PC-3 (cell line): ENCODE data around the gene DDC. TPM values are rescaled to one million over a fixed set of nuclear protein-coding genes. Genes with fewer than 3 reads are reported as not detected.

ENCODE experiments used
- ATAC-seq: fragments of 200-7000 bp; cut with Tn5 transposase; 2 replicates; pipeline ENCODE4 v1.9.1; 2020; ENCODE audit warnings: mild to moderate bottlenecking, moderate library complexity
- BruUV-seq: library from RNA; stranded (reverse); fragments of 400-500 nt; replicated peaks from 2 replicates; lab custom pipeline; 2021; lab: Mats Ljungman, UMichigan
- CTCF ChIA-PET: fragments of 300-600 bp; sonication (Branson Sonifier 250); formaldehyde crosslinking; loops from one replicate; lab custom pipeline; 2022; ENCODE audit warnings: antibody characterized with exemption; lab: Charles Lee
- POLR2A ChIA-PET: fragments of 300-600 bp; sonication (Branson Sonifier 250); formaldehyde crosslinking; loops from one replicate; lab custom pipeline; 2022; ENCODE audit warnings: antibody characterized with exemption; ENCODE audit not compliant: unreplicated experiment; lab: Charles Lee
- DNase-seq: peaks from one replicate; pipeline ENCODE4 v3.0.0-alpha.2; 2015
- H2AFZ ChIP-seq: fragments of 300-600 bp; sonication (generic); 2 replicates; pipeline ENCODE4 v1.6.0; 2016; ENCODE audit warnings: antibody characterized with exemption, low read length
- H3F3A ChIP-seq: fragments of 300-600 bp; sonication (generic); one replicate; pipeline ENCODE4 v1.6.0; 2017; ENCODE audit warnings: antibody characterized with exemption, low read length, control low read depth, mild to moderate bottlenecking; ENCODE audit not compliant: unreplicated experiment
- H3K27ac ChIP-seq: fragments of 300-600 bp; sonication (generic); 2 replicates; pipeline ENCODE4 v1.5.1; 2016; ENCODE audit warnings: mild to moderate bottlenecking, low read length
- H3K27me3 ChIP-seq: fragments of 300-600 bp; sonication (generic); 2 replicates; pipeline ENCODE4 v1.6.1; 2016; ENCODE audit warnings: low read length, mixed read lengths
- H3K36me3 ChIP-seq: fragments of 300-600 bp; sonication (generic); 2 replicates; pipeline ENCODE4 v1.6.1; 2016; ENCODE audit warnings: low read depth, mixed run types, low read length, mixed read lengths
- H3K4me1 ChIP-seq: fragments of 300-600 bp; sonication (generic); 2 replicates; pipeline ENCODE4 v1.5.1; 2016; ENCODE audit warnings: low read length; ENCODE audit not compliant: insufficient read depth
- H3K4me2 ChIP-seq: fragments of 300-600 bp; sonication (generic); 2 replicates; pipeline ENCODE4 v1.6.0; 2016; ENCODE audit warnings: low read length
- H3K4me3 ChIP-seq: fragments of 300-600 bp; sonication (generic); 2 replicates; pipeline ENCODE4 v1.5.1; 2016; ENCODE audit warnings: mild to moderate bottlenecking, low read length, mixed read lengths
- H3K79me2 ChIP-seq: fragments of 300-600 bp; sonication (generic); 2 replicates; pipeline ENCODE4 v1.6.1; 2017; ENCODE audit warnings: low read length, mixed read lengths
- H3K9ac ChIP-seq: fragments of 300-600 bp; sonication (generic); 2 replicates; pipeline ENCODE4 v1.6.0; 2016; ENCODE audit warnings: mild to moderate bottlenecking, low read length
- H3K9me2 ChIP-seq: fragments of 300-600 bp; sonication (generic); replicated peaks from 2 replicates; pipeline ENCODE4 v1.6.1; 2016; ENCODE audit warnings: mixed run types, low read length, mixed read lengths
- H3K9me3 ChIP-seq: fragments of 300-600 bp; sonication (generic); 2 replicates; pipeline ENCODE4 v1.6.1; 2016; ENCODE audit warnings: low read length, mixed read lengths
- H4K20me1 ChIP-seq: fragments of 300-600 bp; sonication (generic); 2 replicates; pipeline ENCODE4 v1.6.1; 2016; ENCODE audit warnings: low read length, mixed read lengths
- EZH2 ChIP-seq: fragments of 300-600 bp; sonication (generic); IDR thresholded peaks from one replicate; pipeline ENCODE4 v1.6.1; 2017; ENCODE audit warnings: antibody characterized with exemption, mild to moderate bottlenecking, low read length; ENCODE audit not compliant: unreplicated experiment
- EZH2phosphoT487 ChIP-seq: fragments of 300-600 bp; sonication (generic); IDR thresholded peaks from 2 replicates; pipeline ENCODE4 v1.6.1; 2018; ENCODE audit warnings: mild to moderate bottlenecking, antibody characterized with exemption, low read length, borderline replicate concordance
- intact Hi-C: fragments of 100-400 bp; cut with micrococcal nuclease; formaldehyde crosslinking; loops from 2 replicates; pipeline ENCODE4 v1.9.0; 2023
- total RNA-seq: library from RNA; depleted of rRNA; stranded (reverse); fragments of >200 nt; gene quantifications from 2 replicates; pipeline ENCODE4 v1.2.3, GENCODE V29; 2014
- TF ChIP-seq, protein P1 (sequence below): fragments of 300-600 bp; sonication (generic); conservative IDR thresholded peaks from 2 replicates; pipeline ENCODE4 v1.5.1; 2017; ENCODE audit warnings: antibody characterized with exemption, low read depth, mild to moderate bottlenecking, low read length

The DDC gene
- total RNA-seq, 1 experiment from 2014 or later: not detected

DNA sequence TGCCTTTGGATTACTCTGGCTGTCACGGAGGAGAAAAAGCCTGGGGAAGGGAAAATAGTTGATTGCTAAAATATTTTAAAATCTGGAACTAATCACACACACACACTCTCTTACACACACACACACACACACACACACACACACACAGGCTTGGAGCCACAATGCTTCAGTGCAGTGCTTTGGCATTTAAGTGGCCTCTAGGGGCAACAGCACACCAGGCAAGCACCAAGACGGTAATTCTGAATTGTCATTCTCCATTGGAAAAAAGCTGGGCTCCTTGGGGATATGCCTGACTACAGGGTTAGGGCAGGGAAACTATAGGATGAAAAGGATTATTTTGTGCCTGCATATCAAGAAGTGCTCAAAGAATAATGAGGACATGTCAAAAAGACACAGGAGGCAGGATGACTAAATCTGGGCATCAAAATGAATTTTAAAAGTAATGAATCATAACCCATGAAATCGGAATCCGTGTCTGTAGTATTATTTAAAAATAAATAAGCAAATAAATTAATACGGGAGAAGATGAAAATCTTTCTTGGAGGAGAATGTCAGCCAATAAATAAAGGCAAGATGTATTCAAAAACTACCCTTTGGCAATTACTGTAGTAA is 30.4 kb upstream of the DDC start:
- ChIA-PET CTCF (interaction anchor here (0.6 kb wide), 1 partner anchor 894 kb away, joined by 3 read pairs; no protein-coding TSS in a partner anchor), POLR2A (interaction anchor here (0.5 kb wide), 1 partner anchor 539 kb away, joined by 5 read pairs; no protein-coding TSS in a partner anchor)
- Histone ChIP-seq H3K9me2 (no peaks in the 10 kb centered on the region), H3K4me3 (no peak overlapping the region), H3K27me3 (no peaks in the 10 kb centered on the region), H3K27ac (no peak overlapping the region), H3F3A (no peaks in the 10 kb centered on the region), H3K36me3 (peaks cover 4% of the 10 kb centered on the region; the same call in 1 of the 2 replicates), H3K4me2 (no peak overlapping the region), H3K9me3 (no peaks in the 10 kb centered on the region), H3K4me1 (no peaks in the 10 kb centered on the region), H2AFZ (no peak overlapping the region), H4K20me1 (no peaks in the 10 kb centered on the region), H3K9ac (no peak overlapping the region), H3K79me2 (no peaks in the 10 kb centered on the region)
- no peak for TF ChIP-seq EZH2phosphoT487
- TF ChIP-seq, protein P1, sequence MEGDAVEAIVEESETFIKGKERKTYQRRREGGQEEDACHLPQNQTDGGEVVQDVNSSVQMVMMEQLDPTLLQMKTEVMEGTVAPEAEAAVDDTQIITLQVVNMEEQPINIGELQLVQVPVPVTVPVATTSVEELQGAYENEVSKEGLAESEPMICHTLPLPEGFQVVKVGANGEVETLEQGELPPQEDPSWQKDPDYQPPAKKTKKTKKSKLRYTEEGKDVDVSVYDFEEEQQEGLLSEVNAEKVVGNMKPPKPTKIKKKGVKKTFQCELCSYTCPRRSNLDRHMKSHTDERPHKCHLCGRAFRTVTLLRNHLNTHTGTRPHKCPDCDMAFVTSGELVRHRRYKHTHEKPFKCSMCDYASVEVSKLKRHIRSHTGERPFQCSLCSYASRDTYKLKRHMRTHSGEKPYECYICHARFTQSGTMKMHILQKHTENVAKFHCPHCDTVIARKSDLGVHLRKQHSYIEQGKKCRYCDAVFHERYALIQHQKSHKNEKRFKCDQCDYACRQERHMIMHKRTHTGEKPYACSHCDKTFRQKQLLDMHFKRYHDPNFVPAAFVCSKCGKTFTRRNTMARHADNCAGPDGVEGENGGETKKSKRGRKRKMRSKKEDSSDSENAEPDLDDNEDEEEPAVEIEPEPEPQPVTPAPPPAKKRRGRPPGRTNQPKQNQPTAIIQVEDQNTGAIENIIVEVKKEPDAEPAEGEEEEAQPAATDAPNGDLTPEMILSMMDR: peak; percentile 70
- BruUV-seq: no TSS peak
- intact Hi-C loops: no loop called here
- DNase-seq (peak; percentile 52), ATAC-seq (peak; percentile 76)

DNA sequence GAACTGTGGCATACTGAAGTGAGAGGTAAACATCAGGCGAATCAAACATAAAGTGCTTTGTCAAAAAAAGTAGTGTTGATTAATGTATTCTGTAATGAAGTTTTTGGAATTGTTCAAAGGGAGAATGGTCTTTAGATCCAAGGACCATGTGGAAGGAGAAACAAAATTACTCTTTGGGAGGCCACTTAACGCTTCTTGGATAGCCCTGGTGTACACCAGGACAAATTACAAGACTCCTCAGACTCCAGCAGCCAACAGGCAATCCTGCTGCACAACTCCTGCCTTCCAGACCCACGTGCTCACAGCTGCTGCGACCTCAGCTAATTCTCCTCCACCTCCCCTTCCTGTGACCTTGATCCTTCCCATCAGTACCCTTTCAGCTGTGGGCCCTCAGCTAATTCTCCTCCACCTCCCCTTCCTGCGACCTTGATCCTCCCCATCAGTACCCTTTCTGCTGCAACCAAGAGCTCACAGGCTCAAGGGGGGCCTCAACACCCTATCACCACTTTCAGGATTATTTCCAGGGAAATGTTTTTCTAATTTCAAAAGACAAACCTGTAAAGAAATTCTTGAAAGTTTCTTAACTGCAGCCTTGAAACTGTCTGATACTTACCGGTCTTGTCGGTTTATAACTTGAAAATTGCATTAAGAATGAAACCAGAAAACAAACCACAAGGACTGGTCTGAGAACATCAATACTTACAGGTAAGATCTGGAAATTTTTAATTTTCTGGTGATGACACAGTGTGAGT is 29.7 kb upstream of the DDC start:
- BruUV-seq: no TSS peak
- H3K4me1 ChIP-seq: no peaks in the 10 kb centered on the region
- CTCF ChIA-PET: no interaction called here
- H3K36me3 ChIP-seq: peaks cover 4% of the 10 kb centered on the region; the same call in 1 of the 2 replicates
- H3K4me3 ChIP-seq: no peak overlapping the region
- H3K4me2 ChIP-seq: no peak overlapping the region
- POLR2A ChIA-PET: interaction anchor here (0.5 kb wide), 1 partner anchor 540 kb away, joined by 5 read pairs; no protein-coding TSS in a partner anchor
- H3K27ac ChIP-seq: no peak overlapping the region
- no peak for DNase-seq
- H2AFZ ChIP-seq: no peak overlapping the region
- no peaks in the 10 kb centered on the region for H3F3A ChIP-seq
- H3K79me2 ChIP-seq: no peaks in the 10 kb centered on the region
- H3K9me2 ChIP-seq: no peaks in the 10 kb centered on the region
- TF ChIP-seq, protein P1: no peak
- TF ChIP-seq EZH2 (no peak), EZH2phosphoT487 (no peak)
- H4K20me1 ChIP-seq: no peaks in the 10 kb centered on the region
- no peak overlapping the region for H3K9ac ChIP-seq
- no peaks in the 10 kb centered on the region for H3K27me3 ChIP-seq
- ATAC-seq: no peak
- intact Hi-C loops: no loop called here
- no peaks in the 10 kb centered on the region for H3K9me3 ChIP-seq

DNA sequence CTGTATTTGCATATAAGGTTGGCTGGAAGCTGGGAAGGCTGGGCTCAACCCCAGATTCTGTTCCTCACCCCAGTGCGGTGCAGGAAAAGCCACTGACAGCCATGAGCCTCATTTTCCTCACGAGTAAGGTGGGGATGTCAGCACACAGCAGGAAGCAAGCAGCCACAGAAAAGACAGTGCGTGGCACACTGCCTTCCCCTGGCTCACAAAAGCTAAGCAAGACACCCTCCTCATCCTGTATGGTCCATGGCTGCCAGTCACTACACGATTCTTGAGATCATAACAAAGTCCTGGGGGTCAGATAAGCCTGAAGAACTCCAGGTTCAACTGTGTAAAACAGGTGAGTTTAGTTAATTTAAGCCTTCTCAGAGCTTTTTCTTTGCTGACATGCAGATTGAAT is 28.9 kb upstream of the DDC start:
- BruUV-seq: no TSS peak
- no peak for ATAC-seq
- no peaks in the 10 kb centered on the region for H4K20me1 ChIP-seq
- no peak for DNase-seq
- H3K9me3 ChIP-seq: no peaks in the 10 kb centered on the region
- H3K9ac ChIP-seq: no peak overlapping the region
- intact Hi-C loops: no loop called here
- no peaks in the 10 kb centered on the region for H3K79me2 ChIP-seq
- H2AFZ ChIP-seq: no peak overlapping the region
- CTCF ChIA-PET: no interaction called here
- H3K4me3 ChIP-seq: no peak overlapping the region
- no peaks in the 10 kb centered on the region for H3K9me2 ChIP-seq
- H3K4me2 ChIP-seq: no peak overlapping the region
- TF ChIP-seq, protein P1: no peak
- TF ChIP-seq EZH2: no peak
- TF ChIP-seq EZH2phosphoT487: no peak
- POLR2A ChIA-PET: no interaction called here
- no peak overlapping the region for H3K27ac ChIP-seq
- H3K4me1 ChIP-seq: no peaks in the 10 kb centered on the region
- no peaks in the 10 kb centered on the region for H3F3A ChIP-seq
- peaks cover 4% of the 10 kb centered on the region; the same call in 1 of the 2 replicates for H3K36me3 ChIP-seq
- no peaks in the 10 kb centered on the region for H3K27me3 ChIP-seq
